Parathyroid adenoma (tissue), 2 donors: ENCODE results near the gene USP22.

Source experiments
- H2AFZ ChIP-seq: fragments of 300-600 bp; sonication (generic); one replicate; pipeline ENCODE4 v1.7.0; 2017; ENCODE audit warnings: antibody characterized with exemption, mild to moderate bottlenecking
- H3K27ac ChIP-seq: fragments of 300-600 bp; sonication (generic); one replicate; pipeline ENCODE4 v1.7.0; 2017
- H3K27me3 ChIP-seq: fragments of 300-600 bp; sonication (generic); one replicate; pipeline ENCODE4 v1.7.0; 2017; ENCODE audit warnings: low read length; ENCODE audit not compliant: control insufficient read depth, insufficient read depth
- H3K36me3 ChIP-seq: fragments of 300-600 bp; sonication (generic); one replicate; pipeline ENCODE4 v1.7.0; 2017; ENCODE audit warnings: low read length; ENCODE audit not compliant: control insufficient read depth, insufficient read depth
- H3K4me1 ChIP-seq: fragments of 300-600 bp; sonication (generic); one replicate; pipeline ENCODE4 v1.7.0; 2017; ENCODE audit warnings: control low read depth
- H3K4me2 ChIP-seq: fragments of 300-600 bp; sonication (generic); one replicate; pipeline ENCODE4 v1.7.0; 2017; ENCODE audit warnings: low read length
- H3K4me3 ChIP-seq: fragments of 300-600 bp; sonication (generic); one replicate; pipeline ENCODE4 v1.7.0; 2017; ENCODE audit warnings: low read depth, low read length
- H3K79me2 ChIP-seq: fragments of 300-600 bp; sonication (generic); one replicate; pipeline ENCODE4 v1.7.0; 2017; ENCODE audit warnings: control low read depth
- H3K9ac ChIP-seq: fragments of 300-600 bp; sonication (generic); one replicate; pipeline ENCODE4 v1.7.0; 2017; ENCODE audit warnings: mild to moderate bottlenecking
- H3K9me3 ChIP-seq: fragments of 300-600 bp; sonication (generic); one replicate; pipeline ENCODE4 v1.7.0; 2017; ENCODE audit warnings: low read length; ENCODE audit not compliant: control insufficient read depth
- CTCF ChIP-seq: fragments of 300-600 bp; sonication (generic); IDR thresholded peaks from one replicate; pipeline ENCODE4 v1.7.0; 2017; ENCODE audit warnings: antibody characterized with exemption, mild to moderate bottlenecking
- donor health status: primary hyperparathyroidism.

USP22 gene

DNA sequence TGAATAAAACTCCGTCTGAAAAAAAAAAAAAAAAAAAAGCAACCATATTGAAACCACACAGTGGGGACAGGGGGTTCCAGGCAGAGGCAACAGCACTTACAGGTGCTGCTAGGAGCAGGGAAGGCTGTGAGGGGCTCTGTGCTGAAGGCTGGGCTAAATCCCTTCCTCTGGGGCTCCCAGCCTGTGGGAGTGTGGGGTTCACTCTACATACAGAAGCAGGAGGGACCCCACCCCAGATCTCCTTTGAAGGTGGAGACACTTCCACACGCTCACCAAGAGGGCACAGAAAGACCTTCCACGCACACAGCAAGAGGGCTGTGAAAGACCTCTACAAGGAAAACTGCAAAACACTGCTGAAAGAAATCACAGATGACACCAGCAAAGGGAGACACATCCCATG, 53.9 kb downstream of the USP22 start:
- H3K4me1 ChIP-seq = no peaks in the 10 kb centered on the region
- TF ChIP-seq CTCF = no peak
- no peak overlapping the region for H3K27ac ChIP-seq
- H3K4me2 ChIP-seq = no peak overlapping the region
- H3K79me2 ChIP-seq = no peaks in the 10 kb centered on the region
- no peaks in the 10 kb centered on the region for H3K36me3 ChIP-seq
- no peak overlapping the region for H2AFZ ChIP-seq
- H3K27me3 ChIP-seq = no peaks in the 10 kb centered on the region
- no peak overlapping the region for H3K9ac ChIP-seq
- no peak overlapping the region for H3K4me3 ChIP-seq
- H3K9me3 ChIP-seq = no peaks in the 10 kb centered on the region

DNA sequence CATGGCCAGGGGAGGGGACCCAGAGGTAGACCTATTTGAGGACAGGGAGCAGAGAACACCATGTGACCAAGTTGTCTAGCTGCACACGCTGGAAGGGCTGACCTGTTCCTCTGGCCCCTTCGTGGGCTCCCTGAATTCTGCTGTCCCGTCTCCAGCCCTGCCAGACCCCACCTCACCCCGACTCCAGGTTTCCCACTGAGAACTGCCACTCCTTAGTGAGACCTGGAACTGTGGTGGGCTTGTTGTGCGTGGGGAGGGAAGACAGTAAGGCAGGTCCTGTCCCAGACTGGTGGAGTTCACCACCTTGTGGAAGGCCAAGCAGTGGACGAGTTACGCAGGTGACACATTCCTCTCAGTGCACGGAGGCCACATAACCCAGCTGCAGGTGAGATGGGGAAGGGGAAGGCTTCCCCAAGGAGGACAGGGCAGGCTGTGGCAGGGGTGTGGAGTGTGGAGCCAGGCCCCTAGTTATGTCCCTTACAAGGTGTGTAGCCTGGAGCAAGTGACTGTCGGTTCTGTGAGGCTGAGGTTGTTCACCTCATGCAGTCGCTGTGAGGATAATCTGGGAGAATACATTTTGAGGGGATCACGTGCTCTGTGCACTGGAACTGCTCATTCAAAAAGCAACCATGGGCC, 54.7 kb downstream of the USP22 start:
- no peaks in the 10 kb centered on the region for H3K27me3 ChIP-seq

DNA sequence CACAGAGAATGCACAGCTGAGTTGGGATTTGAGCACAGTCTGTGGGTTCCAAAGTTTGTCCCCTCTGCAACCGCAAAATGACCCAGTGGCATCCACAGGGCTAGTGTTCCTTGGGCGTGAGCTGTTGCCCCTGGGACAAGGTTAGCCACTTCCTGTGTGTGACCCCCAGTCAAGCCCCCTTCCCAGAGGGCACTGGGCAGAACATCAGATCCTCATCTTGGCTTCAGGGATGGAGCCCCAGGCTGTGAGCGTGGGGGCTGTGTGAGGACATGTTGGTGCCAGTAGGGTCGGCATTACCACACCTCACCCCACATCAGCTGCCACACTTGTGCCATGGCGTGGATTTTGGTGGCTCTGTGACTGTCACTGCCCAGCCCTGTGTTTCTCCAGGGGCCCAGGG, 55.3 kb downstream of the USP22 start:
- no peaks in the 10 kb centered on the region for H3K36me3 ChIP-seq
- no peak overlapping the region for H2AFZ ChIP-seq
- no peaks in the 10 kb centered on the region for H3K4me1 ChIP-seq
- no peak for TF ChIP-seq CTCF
- H3K9me3 ChIP-seq = no peaks in the 10 kb centered on the region
- H3K9ac ChIP-seq = no peak overlapping the region
- no peaks in the 10 kb centered on the region for H3K27me3 ChIP-seq
- H3K27ac ChIP-seq = no peak overlapping the region
- H3K4me2 ChIP-seq = no peak overlapping the region
- H3K79me2 ChIP-seq = no peaks in the 10 kb centered on the region
- H3K4me3 ChIP-seq = no peak overlapping the region

More for the DNA sequence above, 54.7 kb downstream of the USP22 start:
- Histone ChIP-seq H3K79me2 (no peaks in the 10 kb centered on the region), H3K9ac (no peak overlapping the region), H3K4me1 (no peaks in the 10 kb centered on the region), H3K27ac (no peak overlapping the region), H2AFZ (no peak overlapping the region), H3K36me3 (no peaks in the 10 kb centered on the region), H3K4me2 (no peak overlapping the region), H3K4me3 (no peak overlapping the region), H3K9me3 (no peaks in the 10 kb centered on the region)
- TF ChIP-seq CTCF = no peak

- Histone ChIP-seq H3K36me3 (no peaks in the 10 kb centered on the region), H3K4me1 (no peaks in the 10 kb centered on the region), H2AFZ (no peak overlapping the region), H3K79me2 (no peaks in the 10 kb centered on the region), H3K4me2 (no peak overlapping the region), H3K27me3 (no peaks in the 10 kb centered on the region), H3K4me3 (no peak overlapping the region), H3K27ac (no peak overlapping the region), H3K9me3 (no peaks in the 10 kb centered on the region), H3K9ac (no peak overlapping the region)
- no peak for TF ChIP-seq CTCF
These were observed 55.9 kb downstream of the USP22 start for GRCh38 chr17:20986767-20987510.

GRCh38 chr17:20983359-20983637, 59.5 kb downstream of the USP22 start:
- Histone ChIP-seq H2AFZ (no peak overlapping the region), H3K79me2 (no peaks in the 10 kb centered on the region), H3K9me3 (no peaks in the 10 kb centered on the region), H3K27ac (no peak overlapping the region), H3K4me2 (no peak overlapping the region), H3K4me3 (no peak overlapping the region), H3K9ac (no peak overlapping the region), H3K4me1 (no peaks in the 10 kb centered on the region), H3K36me3 (no peaks in the 10 kb centered on the region), H3K27me3 (no peaks in the 10 kb centered on the region)
- no peak for TF ChIP-seq CTCF
